GM18951 (cell line): Measurements from ENCODE around the gene LYRM7.
A peak's percentile ranks its signal among the peaks of the same experiment; 100 is the strongest.
"Not testable (repeated sequence)": the region's sequence is repeated elsewhere in the genome, so short reads cannot be mapped to it uniquely, and the experiment has no call there.

Source experiments
- POLR2A ChIP-seq: IDR thresholded peaks from 4 replicates; pipeline ENCODE4 v1.6.1; 2011; ENCODE audit warnings: mild to moderate bottlenecking; ENCODE audit not compliant: insufficient read length, insufficient read depth; ENCODE audit errors: extremely low read depth
- in situ Hi-C: fragments of 300-500 bp; cut with MboI; formaldehyde crosslinking; loops from one replicate; pipeline ENCODE4 v1.12.0; 2022; ENCODE audit warnings: low sequenced_read_pairs, mixed read lengths, inconsistent platforms; ENCODE audit not compliant: unreplicated experiment

LYRM7 gene

GRCh38 chr5:131163276-131164119 is 7.2 kb upstream of the LYRM7 start:
- in situ Hi-C loops: loop anchor here (5.0 to 10.0 kb wide), 2 partner anchors 111 to 219 kb away; no protein-coding TSS in a partner anchor
- TF ChIP-seq POLR2A: no peak

- in situ Hi-C loops: loop anchor here (5.0 to 10.0 kb wide), 2 partner anchors 110 to 218 kb away; no protein-coding TSS in a partner anchor
- TF ChIP-seq POLR2A: no peak
Observed at GRCh38 chr5:131164191-131165118, 6.3 kb upstream of the LYRM7 start.

- TF ChIP-seq POLR2A: peak; percentile 87
- in situ Hi-C loops: loop anchor here (10.0 kb wide), 1 partner anchor 110 kb away; no protein-coding TSS in a partner anchor
Observed at GRCh38 chr5:131165119-131165727, 5.5 kb upstream of the LYRM7 start, which contains the start of gene HINT1. Gene HINT1, minus strand, starts transcription at chr5:131165256. Its CDS starts 51 bp downstream, at chr5:131165205.

- in situ Hi-C loops: loop anchor here (10.0 kb wide), 1 partner anchor 107 kb away; no protein-coding TSS in a partner anchor
- no peak for TF ChIP-seq POLR2A
Observed at GRCh38 chr5:131167615-131168014, 3.1 kb upstream of the LYRM7 start.

- in situ Hi-C loops: loop anchor here (10.0 kb wide), 1 partner anchor 105 kb away; no protein-coding TSS in a partner anchor
- TF ChIP-seq POLR2A: no peak
Observed at GRCh38 chr5:131169810-131170539, 769 bp upstream of the LYRM7 start.

- TF ChIP-seq POLR2A: no peak
- in situ Hi-C loops: no loop called here
Observed at GRCh38 chr5:131171276-131171810, 599 bp downstream of the LYRM7 start.

GRCh38 chr5:131180407-131180806 is 9.7 kb downstream of the LYRM7 start:
- in situ Hi-C loops: no loop called here
- no peak for TF ChIP-seq POLR2A

GRCh38 chr5:131182839-131183238 is 12.1 kb downstream of the LYRM7 start:
- TF ChIP-seq POLR2A: no peak
- in situ Hi-C loops: no loop called here

- no peak for TF ChIP-seq POLR2A
- in situ Hi-C loops: no loop called here
Observed at GRCh38 chr5:131185523-131186104, 14.9 kb downstream of the LYRM7 start.

GRCh38 chr5:131186561-131187256 is 16.0 kb downstream of the LYRM7 start:
- TF ChIP-seq POLR2A: no peak
- in situ Hi-C loops: no loop called here

- in situ Hi-C loops: no loop called here
- no peak for TF ChIP-seq POLR2A
Observed at GRCh38 chr5:131193106-131193505, 22.4 kb downstream of the LYRM7 start.

- in situ Hi-C loops: not testable (repeated sequence)
Observed at GRCh38 chr5:131193897-131194296, 23.2 kb downstream of the LYRM7 start.
